ENCODE data around the gene ENTPD5.
"Not testable (repeated sequence)": the region's sequence is repeated elsewhere in the genome, so short reads cannot be mapped to it uniquely, and the experiment has no call there.

Gene ENTPD5

GRCh38 chr14:74022346-74022745 lies 3.3 kb upstream of the ENTPD5 start:
- no peak overlapping the region for H3K4me3 Mint-ChIP-seq
- no peak for DNase-seq (ENCODE audit: low spot score in 2 of 2)
- H3K36me3 Mint-ChIP-seq, result no peaks in the 10 kb centered on the region
- H3K27me3 Mint-ChIP-seq, result no peaks in the 10 kb centered on the region
- H3K4me1 Mint-ChIP-seq, result peaks cover 7% of the 10 kb centered on the region
- no peaks in the 10 kb centered on the region for H3K9me3 Mint-ChIP-seq
- no peak overlapping the region for H3K27ac Mint-ChIP-seq
- no peak for ATAC-seq (ENCODE audit: low read depth)

- Mint-ChIP-seq H3K27ac (peak overlapping the region; percentile 93), H3K36me3 (no peaks in the 10 kb centered on the region), H3K9me3 (no peaks in the 10 kb centered on the region), H3K4me1 (peaks cover 7% of the 10 kb centered on the region), H3K27me3 (no peaks in the 10 kb centered on the region), H3K4me3 (peak overlapping the region; percentile 95)
- ATAC-seq (ENCODE audit: low read depth) (no peak), DNase-seq (ENCODE audit: low spot score in 2 of 2) (no peak)
Observed at GRCh38 chr14:74019408-74020137, 485 bp upstream of the ENTPD5 start.

GRCh38 chr14:74018174-74018585 lies 908 bp downstream of the ENTPD5 start:
- Mint-ChIP-seq H3K9me3 (no peaks in the 10 kb centered on the region), H3K4me3 (peak overlapping the region; percentile 95), H3K27ac (peak overlapping the region; percentile 93), H3K27me3 (no peaks in the 10 kb centered on the region), H3K4me1 (peaks cover 7% of the 10 kb centered on the region), H3K36me3 (peaks cover 4% of the 10 kb centered on the region)
- DNase-seq (ENCODE audit: low spot score in 2 of 2) (peak; percentile 1 to 14), ATAC-seq (ENCODE audit: low read depth) (no peak)

- no peak overlapping the region for H3K4me3 Mint-ChIP-seq
- peaks cover 9% of the 10 kb centered on the region for H3K36me3 Mint-ChIP-seq
- H3K4me1 Mint-ChIP-seq, result peaks cover 10% of the 10 kb centered on the region
- DNase-seq (ENCODE audit: low spot score in 2 of 2), result no peak
- no peaks in the 10 kb centered on the region for H3K27me3 Mint-ChIP-seq
- no peak for ATAC-seq (ENCODE audit: low read depth)
- H3K27ac Mint-ChIP-seq, result no peak overlapping the region
- no peaks in the 10 kb centered on the region for H3K9me3 Mint-ChIP-seq
Observed at GRCh38 chr14:74015963-74016362, 3.1 kb downstream of the ENTPD5 start.

- Mint-ChIP-seq H3K9me3 (no peaks in the 10 kb centered on the region), H3K27me3 (no peaks in the 10 kb centered on the region), H3K4me3 (no peak overlapping the region), H3K4me1 (peaks cover 10% of the 10 kb centered on the region), H3K36me3 (peaks cover 11% of the 10 kb centered on the region), H3K27ac (no peak overlapping the region)
- ATAC-seq (ENCODE audit: low read depth) (no peak), DNase-seq (ENCODE audit: low spot score in 2 of 2) (no peak)
Observed at GRCh38 chr14:74015176-74015575, 3.9 kb downstream of the ENTPD5 start.

GRCh38 chr14:74014299-74014698 lies 4.8 kb downstream of the ENTPD5 start:
- DNase-seq (ENCODE audit: low spot score in 2 of 2) (no peak), ATAC-seq (ENCODE audit: low read depth) (no peak)
- Mint-ChIP-seq H3K4me3 (no peak overlapping the region), H3K4me1 (peaks cover 9% of the 10 kb centered on the region), H3K27me3 (no peaks in the 10 kb centered on the region), H3K36me3 (peaks cover 11% of the 10 kb centered on the region), H3K27ac (no peak overlapping the region), H3K9me3 (no peaks in the 10 kb centered on the region)

GRCh38 chr14:74008843-74009499 lies 10.1 kb downstream of the ENTPD5 start:
- ATAC-seq (ENCODE audit: low read depth) (no peak), DNase-seq (ENCODE audit: low spot score in 2 of 2) (no peak)
- Mint-ChIP-seq H3K36me3 (peaks cover 16% of the 10 kb centered on the region), H3K27me3 (no peaks in the 10 kb centered on the region), H3K9me3 (no peaks in the 10 kb centered on the region), H3K4me1 (peaks cover 3% of the 10 kb centered on the region), H3K27ac (peak overlapping the region; percentile 3), H3K4me3 (no peak overlapping the region)

- H3K4me3 Mint-ChIP-seq, H3K4me1 Mint-ChIP-seq: not testable (repeated sequence)
- H3K36me3 Mint-ChIP-seq, result peaks cover 11% of the 10 kb centered on the region
Observed at GRCh38 chr14:74005664-74006063, 13.4 kb downstream of the ENTPD5 start.

GRCh38 chr14:73998726-73999125 lies 20.4 kb downstream of the ENTPD5 start:
- DNase-seq (ENCODE audit: low spot score in 2 of 2) (no peak), ATAC-seq (ENCODE audit: low read depth) (no peak)
- peaks cover 11% of the 10 kb centered on the region for H3K36me3 Mint-ChIP-seq
- no peak overlapping the region for H3K27ac Mint-ChIP-seq
- H3K4me3 Mint-ChIP-seq, result no peak overlapping the region
- H3K4me1 Mint-ChIP-seq, result peaks cover 5% of the 10 kb centered on the region
- no peaks in the 10 kb centered on the region for H3K27me3 Mint-ChIP-seq
- H3K9me3 Mint-ChIP-seq, result no peaks in the 10 kb centered on the region

More at GRCh38 chr14:74005664-74006063, 13.4 kb downstream of the ENTPD5 start:
- not testable (repeated sequence) for ATAC-seq (ENCODE audit: low read depth); DNase-seq (ENCODE audit: low spot score in 2 of 2); H3K9me3 Mint-ChIP-seq; H3K27ac Mint-ChIP-seq; H3K27me3 Mint-ChIP-seq

GRCh38 chr14:73997944-73998447 lies 21.1 kb downstream of the ENTPD5 start:
- H3K27ac Mint-ChIP-seq, result no peak overlapping the region
- H3K36me3 Mint-ChIP-seq, result peaks cover 7% of the 10 kb centered on the region
- no peak for DNase-seq (ENCODE audit: low spot score in 2 of 2)
- no peak for ATAC-seq (ENCODE audit: low read depth)
- peaks cover 5% of the 10 kb centered on the region for H3K4me1 Mint-ChIP-seq
- H3K27me3 Mint-ChIP-seq, result no peaks in the 10 kb centered on the region
- H3K4me3 Mint-ChIP-seq, result no peak overlapping the region
- no peaks in the 10 kb centered on the region for H3K9me3 Mint-ChIP-seq

- Mint-ChIP-seq H3K36me3 (peaks cover 6% of the 10 kb centered on the region), H3K27me3 (no peaks in the 10 kb centered on the region), H3K4me1 (peaks cover 5% of the 10 kb centered on the region), H3K9me3 (no peaks in the 10 kb centered on the region), H3K4me3 (no peak overlapping the region), H3K27ac (no peak overlapping the region)
- no peak for ATAC-seq (ENCODE audit: low read depth)
- DNase-seq (ENCODE audit: low spot score in 2 of 2), result no peak
Observed at GRCh38 chr14:73997108-73997943, 21.8 kb downstream of the ENTPD5 start.

GRCh38 chr14:73996731-73997107 lies 22.4 kb downstream of the ENTPD5 start:
- Mint-ChIP-seq H3K27ac (no peak overlapping the region), H3K9me3 (no peaks in the 10 kb centered on the region), H3K4me1 (peaks cover 5% of the 10 kb centered on the region), H3K36me3 (peaks cover 6% of the 10 kb centered on the region), H3K4me3 (no peak overlapping the region), H3K27me3 (no peaks in the 10 kb centered on the region)
- no peak for ATAC-seq (ENCODE audit: low read depth)
- DNase-seq (ENCODE audit: low spot score in 2 of 2), result no peak

GRCh38 chr14:73995977-73996378 lies 23.1 kb downstream of the ENTPD5 start:
- DNase-seq (ENCODE audit: low spot score in 2 of 2), result no peak
- H3K4me1 Mint-ChIP-seq, result peaks cover 5% of the 10 kb centered on the region
- no peak overlapping the region for H3K4me3 Mint-ChIP-seq
- H3K9me3 Mint-ChIP-seq, result no peaks in the 10 kb centered on the region
- H3K27ac Mint-ChIP-seq, result no peak overlapping the region
- peaks cover 7% of the 10 kb centered on the region for H3K36me3 Mint-ChIP-seq
- no peaks in the 10 kb centered on the region for H3K27me3 Mint-ChIP-seq
- no peak for ATAC-seq (ENCODE audit: low read depth)

- H3K27ac Mint-ChIP-seq; H3K4me1 Mint-ChIP-seq; H3K4me3 Mint-ChIP-seq; H3K9me3 Mint-ChIP-seq; H3K27me3 Mint-ChIP-seq; DNase-seq (ENCODE audit: low spot score in 2 of 2); H3K36me3 Mint-ChIP-seq; ATAC-seq (ENCODE audit: low read depth): not testable (repeated sequence)
Observed at GRCh38 chr14:73994926-73995325, 24.2 kb downstream of the ENTPD5 start.

All from memory B cell (primary cell).